ENCODE data around the gene CDC14A. TPM values are rescaled to one million over a fixed set of nuclear protein-coding genes. Genes with fewer than 3 reads are reported as not detected.

Gene CDC14A
- total RNA-seq, 1 experiment from 2014 or later: 11.1 TPM

DNA sequence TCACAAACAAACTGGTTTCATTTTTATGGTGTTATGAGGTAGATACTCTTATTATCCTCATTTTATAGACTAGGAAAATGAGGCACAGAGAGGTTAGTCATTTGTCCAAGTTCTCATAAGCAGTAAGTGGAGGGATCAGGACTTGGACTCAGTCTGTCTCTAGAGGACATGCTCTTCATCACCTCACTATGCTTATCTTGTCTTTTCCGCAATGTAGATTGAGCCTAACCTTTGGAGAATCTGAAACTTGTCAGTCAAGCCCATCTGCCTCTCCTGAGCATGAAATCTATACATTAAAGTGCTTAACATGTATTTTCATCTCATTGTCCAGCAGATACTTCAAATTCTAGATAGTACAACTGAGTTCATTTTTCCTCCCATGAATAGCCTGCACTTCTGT is 11.8 kb upstream of the CDC14A start (continued):
- no peak for TF ChIP-seq ESRRA (CRISPR knock-in tag; IDR thresholded peaks at IDR 0.05; ENCODE audit: borderline replicate concordance)
- no peak for TF ChIP-seq SMAD3 (CRISPR knock-in tag; IDR thresholded peaks at IDR 0.05; ENCODE audit: borderline replicate concordance)
- no peak for TF ChIP-seq ELF4 (CRISPR knock-in tag; IDR thresholded peaks at IDR 0.05; ENCODE audit: low read depth)
- TF ChIP-seq, protein P1, sequence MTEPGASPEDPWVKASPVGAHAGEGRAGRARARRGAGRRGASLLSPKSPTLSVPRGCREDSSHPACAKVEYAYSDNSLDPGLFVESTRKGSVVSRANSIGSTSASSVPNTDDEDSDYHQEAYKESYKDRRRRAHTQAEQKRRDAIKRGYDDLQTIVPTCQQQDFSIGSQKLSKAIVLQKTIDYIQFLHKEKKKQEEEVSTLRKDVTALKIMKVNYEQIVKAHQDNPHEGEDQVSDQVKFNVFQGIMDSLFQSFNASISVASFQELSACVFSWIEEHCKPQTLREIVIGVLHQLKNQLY (CRISPR knock-in tag; IDR thresholded peaks at IDR 0.05): no peak
- TF ChIP-seq, protein P2, sequence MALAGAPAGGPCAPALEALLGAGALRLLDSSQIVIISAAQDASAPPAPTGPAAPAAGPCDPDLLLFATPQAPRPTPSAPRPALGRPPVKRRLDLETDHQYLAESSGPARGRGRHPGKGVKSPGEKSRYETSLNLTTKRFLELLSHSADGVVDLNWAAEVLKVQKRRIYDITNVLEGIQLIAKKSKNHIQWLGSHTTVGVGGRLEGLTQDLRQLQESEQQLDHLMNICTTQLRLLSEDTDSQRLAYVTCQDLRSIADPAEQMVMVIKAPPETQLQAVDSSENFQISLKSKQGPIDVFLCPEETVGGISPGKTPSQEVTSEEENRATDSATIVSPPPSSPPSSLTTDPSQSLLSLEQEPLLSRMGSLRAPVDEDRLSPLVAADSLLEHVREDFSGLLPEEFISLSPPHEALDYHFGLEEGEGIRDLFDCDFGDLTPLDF (CRISPR knock-in tag; IDR thresholded peaks at IDR 0.05): no peak
- TF ChIP-seq PRRX2 (CRISPR knock-in tag; IDR thresholded peaks at IDR 0.05): no peak
- TF ChIP-seq, protein P3, sequence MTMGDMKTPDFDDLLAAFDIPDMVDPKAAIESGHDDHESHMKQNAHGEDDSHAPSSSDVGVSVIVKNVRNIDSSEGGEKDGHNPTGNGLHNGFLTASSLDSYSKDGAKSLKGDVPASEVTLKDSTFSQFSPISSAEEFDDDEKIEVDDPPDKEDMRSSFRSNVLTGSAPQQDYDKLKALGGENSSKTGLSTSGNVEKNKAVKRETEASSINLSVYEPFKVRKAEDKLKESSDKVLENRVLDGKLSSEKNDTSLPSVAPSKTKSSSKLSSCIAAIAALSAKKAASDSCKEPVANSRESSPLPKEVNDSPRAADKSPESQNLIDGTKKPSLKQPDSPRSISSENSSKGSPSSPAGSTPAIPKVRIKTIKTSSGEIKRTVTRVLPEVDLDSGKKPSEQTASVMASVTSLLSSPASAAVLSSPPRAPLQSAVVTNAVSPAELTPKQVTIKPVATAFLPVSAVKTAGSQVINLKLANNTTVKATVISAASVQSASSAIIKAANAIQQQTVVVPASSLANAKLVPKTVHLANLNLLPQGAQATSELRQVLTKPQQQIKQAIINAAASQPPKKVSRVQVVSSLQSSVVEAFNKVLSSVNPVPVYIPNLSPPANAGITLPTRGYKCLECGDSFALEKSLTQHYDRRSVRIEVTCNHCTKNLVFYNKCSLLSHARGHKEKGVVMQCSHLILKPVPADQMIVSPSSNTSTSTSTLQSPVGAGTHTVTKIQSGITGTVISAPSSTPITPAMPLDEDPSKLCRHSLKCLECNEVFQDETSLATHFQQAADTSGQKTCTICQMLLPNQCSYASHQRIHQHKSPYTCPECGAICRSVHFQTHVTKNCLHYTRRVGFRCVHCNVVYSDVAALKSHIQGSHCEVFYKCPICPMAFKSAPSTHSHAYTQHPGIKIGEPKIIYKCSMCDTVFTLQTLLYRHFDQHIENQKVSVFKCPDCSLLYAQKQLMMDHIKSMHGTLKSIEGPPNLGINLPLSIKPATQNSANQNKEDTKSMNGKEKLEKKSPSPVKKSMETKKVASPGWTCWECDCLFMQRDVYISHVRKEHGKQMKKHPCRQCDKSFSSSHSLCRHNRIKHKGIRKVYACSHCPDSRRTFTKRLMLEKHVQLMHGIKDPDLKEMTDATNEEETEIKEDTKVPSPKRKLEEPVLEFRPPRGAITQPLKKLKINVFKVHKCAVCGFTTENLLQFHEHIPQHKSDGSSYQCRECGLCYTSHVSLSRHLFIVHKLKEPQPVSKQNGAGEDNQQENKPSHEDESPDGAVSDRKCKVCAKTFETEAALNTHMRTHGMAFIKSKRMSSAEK (CRISPR knock-in tag; IDR thresholded peaks at IDR 0.05; ENCODE audit: borderline replicate concordance): no peak
- no peak for TF ChIP-seq CBFB (CRISPR knock-in tag; IDR thresholded peaks at IDR 0.05; ENCODE audit: low read depth)
- no peak for TF ChIP-seq ZNF232 (CRISPR knock-in tag; IDR thresholded peaks at IDR 0.05)
- TF ChIP-seq, protein P4, sequence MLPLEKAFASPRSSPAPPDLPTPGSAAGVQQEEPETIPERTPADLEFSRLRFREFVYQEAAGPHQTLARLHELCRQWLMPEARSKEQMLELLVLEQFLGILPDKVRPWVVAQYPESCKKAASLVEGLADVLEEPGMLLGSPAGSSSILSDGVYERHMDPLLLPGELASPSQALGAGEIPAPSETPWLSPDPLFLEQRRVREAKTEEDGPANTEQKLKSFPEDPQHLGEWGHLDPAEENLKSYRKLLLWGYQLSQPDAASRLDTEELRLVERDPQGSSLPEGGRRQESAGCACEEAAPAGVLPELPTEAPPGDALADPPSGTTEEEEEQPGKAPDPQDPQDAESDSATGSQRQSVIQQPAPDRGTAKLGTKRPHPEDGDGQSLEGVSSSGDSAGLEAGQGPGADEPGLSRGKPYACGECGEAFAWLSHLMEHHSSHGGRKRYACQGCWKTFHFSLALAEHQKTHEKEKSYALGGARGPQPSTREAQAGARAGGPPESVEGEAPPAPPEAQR (CRISPR knock-in tag; IDR thresholded peaks at IDR 0.05): no peak

- POLR2A ChIA-PET: no interaction called here
- CTCF ChIA-PET: no interaction called here
Observed at GRCh38 chr1:100342348-100342747, 10.0 kb upstream of the CDC14A start.

DNA sequence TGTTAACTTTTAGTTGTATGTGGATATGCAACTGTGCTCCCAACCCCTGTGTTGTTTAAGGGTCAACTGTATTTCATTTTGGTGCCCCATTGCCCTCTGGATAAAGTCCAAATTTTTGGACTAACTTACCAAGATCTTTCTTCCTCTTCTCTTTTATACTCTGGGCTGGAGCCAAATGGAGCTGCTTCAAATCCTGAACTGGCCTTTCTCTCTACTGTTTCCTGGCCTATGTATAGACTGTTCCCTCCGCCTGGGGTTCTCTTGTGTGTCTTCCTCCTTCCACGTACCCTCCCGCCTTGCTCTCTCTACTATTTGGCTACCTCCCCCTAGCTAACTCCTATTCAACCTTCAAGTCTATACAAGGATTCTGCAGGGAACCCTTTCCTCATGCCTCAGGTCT is 8.4 kb upstream of the CDC14A start:
- peak overlapping the region; percentile 15; the same call in 1 of the 2 replicates for H3K27ac Mint-ChIP-seq
- ATAC-seq: peak; percentile 88
- no peaks in the 10 kb centered on the region for H3K27me3 Mint-ChIP-seq (ENCODE audit: low read depth)
- CTCF ChIA-PET: interaction anchor here (1.1 kb wide), 1 partner anchor 115 kb away, joined by 3 read pairs; no protein-coding TSS in a partner anchor
- H3K4me1 Mint-ChIP-seq: peaks cover 4% of the 10 kb centered on the region
- H3K9me3 Mint-ChIP-seq: no peaks in the 10 kb centered on the region
- H3K4me3 Mint-ChIP-seq: no peak overlapping the region
- no peaks in the 10 kb centered on the region for H3K36me3 Mint-ChIP-seq
- POLR2A ChIA-PET: no interaction called here
- no peak for DNase-seq (ENCODE audit: low spot score)
- TF ChIP-seq ZBTB21 (CRISPR knock-in tag; IDR thresholded peaks at IDR 0.05; ENCODE audit: borderline replicate concordance) (no peak), ZNF232 (CRISPR knock-in tag; IDR thresholded peaks at IDR 0.05) (no peak)
- TF ChIP-seq, protein P2 (CRISPR knock-in tag; IDR thresholded peaks at IDR 0.05): no peak
- TF ChIP-seq, protein P1 (CRISPR knock-in tag; IDR thresholded peaks at IDR 0.05): no peak
- TF ChIP-seq, protein P5, sequence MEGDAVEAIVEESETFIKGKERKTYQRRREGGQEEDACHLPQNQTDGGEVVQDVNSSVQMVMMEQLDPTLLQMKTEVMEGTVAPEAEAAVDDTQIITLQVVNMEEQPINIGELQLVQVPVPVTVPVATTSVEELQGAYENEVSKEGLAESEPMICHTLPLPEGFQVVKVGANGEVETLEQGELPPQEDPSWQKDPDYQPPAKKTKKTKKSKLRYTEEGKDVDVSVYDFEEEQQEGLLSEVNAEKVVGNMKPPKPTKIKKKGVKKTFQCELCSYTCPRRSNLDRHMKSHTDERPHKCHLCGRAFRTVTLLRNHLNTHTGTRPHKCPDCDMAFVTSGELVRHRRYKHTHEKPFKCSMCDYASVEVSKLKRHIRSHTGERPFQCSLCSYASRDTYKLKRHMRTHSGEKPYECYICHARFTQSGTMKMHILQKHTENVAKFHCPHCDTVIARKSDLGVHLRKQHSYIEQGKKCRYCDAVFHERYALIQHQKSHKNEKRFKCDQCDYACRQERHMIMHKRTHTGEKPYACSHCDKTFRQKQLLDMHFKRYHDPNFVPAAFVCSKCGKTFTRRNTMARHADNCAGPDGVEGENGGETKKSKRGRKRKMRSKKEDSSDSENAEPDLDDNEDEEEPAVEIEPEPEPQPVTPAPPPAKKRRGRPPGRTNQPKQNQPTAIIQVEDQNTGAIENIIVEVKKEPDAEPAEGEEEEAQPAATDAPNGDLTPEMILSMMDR (IDR thresholded peaks at IDR 0.05): no peak

More at GRCh38 chr1:100342348-100342747, 10.0 kb upstream of the CDC14A start:
- no peaks in the 10 kb centered on the region for H3K36me3 Mint-ChIP-seq
- H3K4me1 Mint-ChIP-seq: peaks cover 18% of the 10 kb centered on the region
- H3K4me3 Mint-ChIP-seq: no peak overlapping the region
- DNase-seq (ENCODE audit: low spot score) (no peak), ATAC-seq (no peak)
- no peaks in the 10 kb centered on the region for H3K27me3 Mint-ChIP-seq (ENCODE audit: low read depth)
- H3K27ac Mint-ChIP-seq: no peak overlapping the region
- no peak for TF ChIP-seq MYBL2 (CRISPR knock-in tag; IDR thresholded peaks at IDR 0.05)
- H3K9me3 Mint-ChIP-seq: no peaks in the 10 kb centered on the region
